ENCODE measurements around the gene OBSCN. TPM values are rescaled to one million over a fixed set of nuclear protein-coding genes. Genes with fewer than 3 reads are reported as not detected.

OBSCN gene
- total and polyA plus RNA-seq, 4 donors = 0.54 to 5.6 (median 2.7) TPM

- Histone ChIP-seq H3K4me1 (ENCODE audit: control insufficient read depth in 4 of 4, insufficient read depth in 4 of 4, low read length in 3 of 4) (no peaks in the 10 kb centered on the region), H3K27ac (ENCODE audit: low read depth in 1 of 2, low read length in 2 of 2) (no peak overlapping the region), H3K9ac (ENCODE audit: low read depth in 1 of 2, low read length in 2 of 2) (no peak overlapping the region), H3K9me3 (ENCODE audit: control insufficient read depth in 4 of 4, low read length in 3 of 4) (peaks cover 5 to 18% (median 11%) of the 10 kb centered on the region in 4 donors), H3K36me3 (ENCODE audit: control insufficient read depth in 4 of 4, insufficient read depth in 3 of 4, low read depth in 1 of 4, low read length in 3 of 4) (no peaks in the 10 kb centered on the region), H3K4me3 (ENCODE audit: low read depth in 1 of 3, low read length in 3 of 3) (no peak overlapping the region), H3K27me3 (ENCODE audit: control insufficient read depth in 4 of 4, insufficient read depth in 4 of 4, low read length in 3 of 4) (no peaks in the 10 kb centered on the region)
- DNase-seq (ENCODE audit: low spot score) = no peak
- WGBS = 87% methylated on average over 8 of the region's 8 CpGs
- TF ChIP-seq HNF4G (IDR thresholded peaks at IDR 0.05) (no peak), JUND (IDR thresholded peaks at IDR 0.05) (no peak), FOXA1 (IDR thresholded peaks at IDR 0.05) (no peak), YY1 (IDR thresholded peaks at IDR 0.05) (no peak), FOXA2 (IDR thresholded peaks at IDR 0.05) (no peak), REST (IDR thresholded peaks at IDR 0.05) (no peak), ATF3 (IDR thresholded peaks at IDR 0.05) (no peak)
- TF ChIP-seq, protein P1, sequence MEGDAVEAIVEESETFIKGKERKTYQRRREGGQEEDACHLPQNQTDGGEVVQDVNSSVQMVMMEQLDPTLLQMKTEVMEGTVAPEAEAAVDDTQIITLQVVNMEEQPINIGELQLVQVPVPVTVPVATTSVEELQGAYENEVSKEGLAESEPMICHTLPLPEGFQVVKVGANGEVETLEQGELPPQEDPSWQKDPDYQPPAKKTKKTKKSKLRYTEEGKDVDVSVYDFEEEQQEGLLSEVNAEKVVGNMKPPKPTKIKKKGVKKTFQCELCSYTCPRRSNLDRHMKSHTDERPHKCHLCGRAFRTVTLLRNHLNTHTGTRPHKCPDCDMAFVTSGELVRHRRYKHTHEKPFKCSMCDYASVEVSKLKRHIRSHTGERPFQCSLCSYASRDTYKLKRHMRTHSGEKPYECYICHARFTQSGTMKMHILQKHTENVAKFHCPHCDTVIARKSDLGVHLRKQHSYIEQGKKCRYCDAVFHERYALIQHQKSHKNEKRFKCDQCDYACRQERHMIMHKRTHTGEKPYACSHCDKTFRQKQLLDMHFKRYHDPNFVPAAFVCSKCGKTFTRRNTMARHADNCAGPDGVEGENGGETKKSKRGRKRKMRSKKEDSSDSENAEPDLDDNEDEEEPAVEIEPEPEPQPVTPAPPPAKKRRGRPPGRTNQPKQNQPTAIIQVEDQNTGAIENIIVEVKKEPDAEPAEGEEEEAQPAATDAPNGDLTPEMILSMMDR (IDR thresholded peaks at IDR 0.05; ENCODE audit: low read depth, low read length, missing input control) = no peak
Measured at GRCh38 chr1:228309326-228310067, 101.7 kb downstream of the OBSCN start.

GRCh38 chr1:228310162-228310792 is 102.4 kb downstream of the OBSCN start:
- H3K9me3 ChIP-seq (ENCODE audit: control insufficient read depth in 4 of 4, low read length in 3 of 4) = peaks cover 5 to 18% (median 11%) of the 10 kb centered on the region in 4 donors
- no peak overlapping the region for H3K27ac ChIP-seq (ENCODE audit: low read depth in 1 of 2, low read length in 2 of 2)
- no peak overlapping the region for H3K4me3 ChIP-seq (ENCODE audit: low read depth in 1 of 3, low read length in 3 of 3)
- H3K4me1 ChIP-seq (ENCODE audit: control insufficient read depth in 4 of 4, insufficient read depth in 4 of 4, low read length in 3 of 4) = no peaks in the 10 kb centered on the region
- no peaks in the 10 kb centered on the region for H3K36me3 ChIP-seq (ENCODE audit: control insufficient read depth in 4 of 4, insufficient read depth in 3 of 4, low read depth in 1 of 4, low read length in 3 of 4)
- 94% methylated on average over 3 of the region's 3 CpGs for WGBS
- TF ChIP-seq HNF4A (conservative IDR thresholded peaks at IDR 0.05) (no peak), JUND (IDR thresholded peaks at IDR 0.05) (no peak), RXRA (IDR thresholded peaks at IDR 0.05) (no peak), GABPA (IDR thresholded peaks at IDR 0.05 in 1 of 2, conservative IDR thresholded peaks at IDR 0.05 in 1 of 2) (no peak), EGR1 (IDR thresholded peaks at IDR 0.05; ENCODE audit: low read depth in 2 of 2) (no peak), SP1 (IDR thresholded peaks at IDR 0.05) (no peak), RAD21 (IDR thresholded peaks at IDR 0.05) (no peak)
- no peak for DNase-seq (ENCODE audit: low spot score)
- no peaks in the 10 kb centered on the region for H3K27me3 ChIP-seq (ENCODE audit: control insufficient read depth in 4 of 4, insufficient read depth in 4 of 4, low read length in 3 of 4)
- no peak overlapping the region for H3K9ac ChIP-seq (ENCODE audit: low read depth in 1 of 2, low read length in 2 of 2)
